GM19193 (cell line): Measurements from ENCODE around the gene PMM2.

ENCODE experiments used
- POLR2A ChIP-seq: IDR thresholded peaks from 4 replicates; pipeline ENCODE4 v1.6.1; 2011; ENCODE audit not compliant: insufficient read depth, insufficient read length; ENCODE audit errors: extremely low read depth

The PMM2 gene

GRCh38 chr16:8867216-8867931 lies 69.7 kb downstream of the PMM2 start:
- no peak for TF ChIP-seq POLR2A

GRCh38 chr16:8867932-8868415 lies 70.3 kb downstream of the PMM2 start:
- TF ChIP-seq POLR2A = no peak

- peak; percentile 78 for TF ChIP-seq POLR2A
Measured at GRCh38 chr16:8868416-8869211, 71.0 kb downstream of the PMM2 start, which contains the start of gene CARHSP1. Gene CARHSP1 (minus strand): TSS chr16:8869006. CDS start chr16:8859328, 9,678 bp downstream.

- no peak for TF ChIP-seq POLR2A
Measured at GRCh38 chr16:8869212-8869987, 71.8 kb downstream of the PMM2 start.

GRCh38 chr16:8872071-8872470 lies 74.4 kb downstream of the PMM2 start:
- no peak for TF ChIP-seq POLR2A

GRCh38 chr16:8872967-8873865 lies 75.6 kb downstream of the PMM2 start:
- TF ChIP-seq POLR2A = no peak

- no peak for TF ChIP-seq POLR2A
Measured at GRCh38 chr16:8874388-8874787, 76.7 kb downstream of the PMM2 start.

- TF ChIP-seq POLR2A = no peak
Measured at GRCh38 chr16:8877894-8878522, 80.4 kb downstream of the PMM2 start.

- TF ChIP-seq POLR2A = no peak
Measured at GRCh38 chr16:8878523-8878911, 80.9 kb downstream of the PMM2 start.

DNA sequence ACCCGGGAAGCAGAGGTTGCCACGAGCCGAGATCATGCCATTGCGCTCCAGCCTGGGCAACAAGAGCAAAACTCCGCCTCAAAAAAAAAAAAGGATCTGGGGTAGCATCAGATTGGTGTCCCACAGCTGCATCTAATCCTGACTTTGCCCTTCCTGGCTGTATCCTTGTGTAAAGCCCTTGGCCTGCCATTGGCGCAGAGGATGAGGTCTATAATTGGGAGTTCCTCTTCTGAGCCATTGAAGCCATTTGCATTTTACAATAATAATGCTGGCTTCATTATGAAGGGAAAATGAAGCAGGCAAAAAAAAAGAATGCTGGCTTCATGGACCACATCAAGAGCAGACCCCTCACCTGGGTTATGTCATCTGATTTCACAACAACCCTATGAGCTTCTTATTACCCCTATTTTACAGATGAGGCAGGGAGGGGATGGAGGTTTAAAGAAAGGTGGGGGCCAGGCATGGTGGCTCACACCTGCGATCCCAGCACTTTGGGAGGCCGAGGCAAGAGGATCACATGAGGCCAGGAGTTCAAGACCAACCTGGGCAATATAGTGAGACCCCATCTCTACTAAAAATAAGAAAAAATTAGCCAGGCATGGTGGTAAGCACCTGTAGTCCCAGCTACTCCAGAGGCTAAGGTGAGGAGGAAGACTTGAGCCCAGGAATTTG lies 83.3 kb downstream of the PMM2 start:
- no peak for TF ChIP-seq POLR2A

DNA sequence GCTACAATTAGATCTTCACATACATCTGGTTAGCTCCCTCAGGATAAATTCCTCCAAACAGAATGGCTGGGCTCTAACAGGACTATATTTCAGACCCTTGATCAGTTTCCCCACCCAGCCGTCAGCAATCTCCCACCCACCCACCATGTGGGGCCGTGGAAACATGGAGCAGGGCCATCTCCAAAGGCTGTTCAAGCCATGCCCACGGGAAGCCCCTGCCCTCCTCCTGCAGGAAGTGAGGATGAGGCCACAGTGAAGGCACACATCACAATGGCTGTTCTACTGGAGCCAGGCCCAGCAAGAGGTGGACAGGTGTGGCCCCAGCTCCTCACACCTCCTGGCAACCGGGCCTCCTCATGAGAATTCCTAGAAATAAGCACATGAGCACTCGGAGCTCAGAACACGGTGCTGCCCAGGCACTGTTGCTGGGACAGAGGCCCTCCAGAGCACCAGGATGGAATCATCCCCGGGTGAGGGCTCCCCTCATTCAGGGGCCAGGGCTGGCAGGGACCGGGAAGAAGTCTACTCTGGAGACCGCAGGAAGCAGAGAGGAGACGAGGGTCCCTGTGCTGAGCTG lies 84.5 kb downstream of the PMM2 start, which contains the start of gene LITAFD:
Gene LITAFD (plus strand): TSS at position 311 of the 577 bp plus-strand sequence. CDS start 2,005 bp downstream, outside the sequence.
- no peak for TF ChIP-seq POLR2A

DNA sequence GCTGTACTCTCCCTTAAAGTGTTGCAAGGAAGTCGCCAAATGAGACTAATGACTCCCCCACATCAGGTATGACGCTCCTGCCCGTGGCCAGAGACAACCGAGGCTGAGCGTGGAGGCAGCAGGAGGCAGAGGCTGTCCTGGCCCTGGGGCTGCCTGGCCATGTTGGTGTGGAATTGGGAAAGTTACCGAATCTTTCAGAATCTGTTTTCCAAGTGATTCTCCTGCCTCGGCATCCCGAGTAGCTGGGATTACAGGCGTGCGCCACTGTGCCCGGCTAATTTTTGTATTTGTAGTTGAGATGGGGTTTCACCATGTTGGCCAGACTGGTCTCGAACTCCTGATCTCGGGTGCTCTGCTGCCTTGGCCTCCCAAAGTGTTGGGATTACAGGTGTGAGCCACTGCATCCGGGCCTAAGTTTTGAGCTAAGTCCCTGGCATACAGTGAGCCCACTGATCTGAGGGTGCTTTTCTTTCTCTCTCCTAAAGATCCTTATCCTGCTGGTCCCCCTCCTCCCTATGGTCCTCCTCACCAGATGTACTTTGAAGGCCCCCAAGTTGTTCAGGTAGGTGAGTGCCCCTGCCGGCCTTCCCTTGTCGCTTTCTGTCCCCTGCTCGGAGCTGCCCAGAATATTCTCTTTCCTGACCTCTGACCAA lies 85.2 kb downstream of the PMM2 start:
- no peak for TF ChIP-seq POLR2A

GRCh38 chr16:8885674-8886592 lies 88.3 kb downstream of the PMM2 start:
- no peak for TF ChIP-seq POLR2A
